ENCODE measurements around the gene MUCL3.
A peak's percentile ranks its signal among the peaks of the same experiment; 100 is the strongest.
"Not testable (repeated sequence)": the region's sequence is repeated elsewhere in the genome, so short reads cannot be mapped to it uniquely, and the experiment has no call there.

MUCL3 gene, protein sequence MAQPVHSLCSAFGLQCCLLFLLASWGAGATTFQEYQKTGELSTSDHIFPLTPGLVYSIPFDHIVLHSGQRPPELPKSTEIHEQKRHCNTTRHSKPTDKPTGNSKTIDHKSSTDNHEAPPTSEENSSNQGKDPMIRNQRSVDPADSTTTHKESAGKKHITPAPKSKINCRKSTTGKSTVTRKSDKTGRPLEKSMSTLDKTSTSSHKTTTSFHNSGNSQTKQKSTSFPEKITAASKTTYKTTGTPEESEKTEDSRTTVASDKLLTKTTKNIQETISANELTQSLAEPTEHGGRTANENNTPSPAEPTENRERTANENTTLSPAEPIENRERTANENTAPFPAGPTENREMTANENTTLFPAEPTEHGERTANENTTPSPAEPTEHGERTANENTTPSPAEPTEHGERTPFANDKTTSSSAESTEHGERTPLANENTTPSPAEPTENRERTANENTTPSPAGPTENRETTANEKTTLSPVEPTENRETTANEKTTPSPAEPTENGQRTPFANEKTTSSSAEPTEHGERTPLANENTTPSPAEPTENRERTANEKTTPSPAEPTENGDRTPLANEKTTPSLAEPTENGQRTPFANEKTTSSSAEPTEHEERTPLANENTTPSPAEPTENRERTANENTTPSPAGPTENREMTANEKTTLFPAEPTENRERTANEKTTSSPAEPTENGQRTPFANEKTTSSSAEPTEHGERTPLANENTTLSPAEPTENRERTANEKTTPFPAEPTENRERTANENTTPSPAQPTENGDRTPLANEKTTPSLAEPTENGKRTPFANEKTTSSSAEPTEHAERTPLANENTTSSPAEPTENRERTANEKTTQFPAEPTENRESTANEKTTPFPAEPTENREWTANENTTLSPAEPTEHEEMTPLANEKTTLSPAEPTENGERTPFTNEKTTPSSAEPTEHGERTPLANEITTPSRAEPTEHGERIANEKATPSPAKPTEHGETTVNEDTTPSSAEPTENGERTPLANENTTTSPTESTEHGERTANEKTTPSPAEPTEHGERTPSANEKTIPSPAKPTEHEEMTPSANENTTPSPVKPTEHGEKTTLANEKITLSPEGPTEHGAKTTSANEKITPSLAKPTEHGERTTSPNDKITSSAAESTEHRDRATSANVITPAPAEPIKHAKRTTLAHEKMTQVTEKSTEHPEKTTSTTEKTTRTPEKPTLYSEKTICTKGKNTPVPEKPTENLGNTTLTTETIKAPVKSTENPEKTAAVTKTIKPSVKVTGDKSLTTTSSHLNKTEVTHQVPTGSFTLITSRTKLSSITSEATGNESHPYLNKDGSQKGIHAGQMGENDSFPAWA (N-terminal part only)

DNA sequence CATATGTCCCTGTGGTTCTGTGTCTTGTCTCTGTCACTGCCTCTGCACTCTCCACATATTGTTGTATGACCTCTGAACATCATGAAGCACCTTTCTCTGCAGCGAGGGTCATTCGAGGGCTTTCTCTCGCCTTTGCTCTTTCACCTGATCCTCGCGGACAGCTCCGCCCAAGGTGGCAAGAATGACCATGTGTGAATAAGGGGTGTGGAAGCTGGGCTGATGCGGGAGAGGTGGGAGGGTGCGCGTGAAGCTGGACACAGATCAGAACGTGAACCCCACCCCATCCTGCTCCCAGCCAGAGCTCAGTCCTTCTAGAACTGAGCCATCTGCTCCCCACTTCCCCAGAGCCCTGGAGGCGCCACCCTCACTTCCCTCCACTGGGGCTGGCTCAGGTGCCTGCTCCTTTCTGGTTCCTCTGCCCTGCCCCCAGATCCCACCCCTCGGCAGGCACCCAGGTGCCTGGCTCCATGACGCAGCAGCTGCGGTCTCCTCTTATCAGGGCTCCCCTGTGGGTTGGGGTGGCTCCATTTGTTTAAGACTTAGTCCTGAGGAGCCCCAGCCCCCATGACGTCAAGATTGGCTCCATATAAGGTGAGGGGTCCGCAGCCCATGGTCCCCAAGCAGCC lies at the start of gene MUCL3:
TSS of gene MUCL3 (plus strand) at position 613 of the 626 bp plus-strand sequence. CDS start 27 bp downstream, outside the sequence.
- no peak for DNase-seq

DNA sequence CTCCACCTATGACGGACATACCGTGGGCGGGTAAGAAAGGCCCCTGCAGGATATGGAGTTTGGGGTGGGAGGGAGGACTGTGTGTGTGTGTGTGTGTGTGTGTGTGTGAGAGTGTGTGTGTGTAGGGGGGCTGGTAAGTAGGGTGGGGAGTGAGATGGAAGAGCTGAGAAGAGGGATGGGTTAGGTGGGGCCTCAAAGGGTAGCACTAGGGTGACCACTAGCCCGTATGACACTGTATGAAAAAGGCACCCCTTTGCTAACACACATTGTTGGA lies 49.4 kb upstream of the MUCL3 start:
- no peak for DNase-seq

DNA sequence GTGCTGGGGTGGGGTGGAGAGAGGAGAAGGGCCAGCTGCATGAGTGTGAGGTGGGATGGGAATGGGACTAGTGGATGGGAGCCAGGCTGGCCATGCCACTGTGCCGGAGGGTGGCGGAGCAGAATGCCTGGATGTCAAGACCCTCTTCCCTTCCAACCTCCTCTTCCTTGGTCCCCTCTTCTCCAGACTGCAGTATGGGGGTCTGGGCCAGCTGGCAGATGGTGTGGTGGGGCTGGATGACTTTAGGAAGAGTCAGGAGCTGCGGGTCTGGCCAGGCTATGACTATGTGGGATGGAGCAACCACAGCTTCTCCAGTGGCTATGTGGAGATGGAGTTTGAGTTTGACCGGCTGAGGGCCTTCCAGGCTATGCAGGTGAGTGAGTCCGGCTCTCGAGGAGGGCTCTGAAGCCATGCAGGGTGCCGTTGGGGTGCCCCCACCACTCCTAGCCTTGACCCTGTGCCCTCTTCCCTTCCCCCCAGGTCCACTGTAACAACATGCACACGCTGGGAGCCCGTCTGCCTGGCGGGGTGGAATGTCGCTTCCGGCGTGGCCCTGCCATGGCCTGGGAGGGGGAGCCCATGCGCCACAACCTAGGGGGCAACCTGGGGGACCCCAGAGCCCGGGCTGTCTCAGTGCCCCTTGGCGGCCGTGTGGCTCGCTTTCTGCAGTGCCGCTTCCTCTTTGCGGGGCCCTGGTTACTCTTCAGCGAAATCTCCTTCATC lies 48.8 kb upstream of the MUCL3 start:
- DNase-seq = no peak

DNA sequence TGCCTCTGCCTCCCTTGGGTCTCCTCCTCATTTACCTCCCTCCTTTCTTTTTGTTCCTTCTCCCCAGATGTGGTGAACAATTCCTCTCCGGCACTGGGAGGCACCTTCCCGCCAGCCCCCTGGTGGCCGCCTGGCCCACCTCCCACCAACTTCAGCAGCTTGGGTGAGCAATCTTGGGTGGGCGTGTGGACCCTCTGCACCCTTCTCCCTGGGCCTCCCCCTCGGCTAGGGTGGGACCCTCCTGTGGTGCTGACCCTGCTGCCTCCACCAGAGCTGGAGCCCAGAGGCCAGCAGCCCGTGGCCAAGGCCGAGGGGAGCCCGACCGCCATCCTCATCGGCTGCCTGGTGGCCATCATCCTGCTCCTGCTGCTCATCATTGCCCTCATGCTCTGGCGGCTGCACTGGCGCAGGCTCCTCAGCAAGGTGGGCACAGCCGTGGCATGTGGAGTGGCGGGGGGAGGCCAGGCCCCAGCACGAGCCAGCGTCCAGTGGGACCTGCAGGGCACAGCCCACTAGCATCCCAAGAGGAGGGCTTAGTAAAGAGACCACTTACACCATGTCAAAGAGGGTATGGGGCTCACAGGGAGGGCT lies 47.7 kb upstream of the MUCL3 start:
- no peak for DNase-seq

DNA sequence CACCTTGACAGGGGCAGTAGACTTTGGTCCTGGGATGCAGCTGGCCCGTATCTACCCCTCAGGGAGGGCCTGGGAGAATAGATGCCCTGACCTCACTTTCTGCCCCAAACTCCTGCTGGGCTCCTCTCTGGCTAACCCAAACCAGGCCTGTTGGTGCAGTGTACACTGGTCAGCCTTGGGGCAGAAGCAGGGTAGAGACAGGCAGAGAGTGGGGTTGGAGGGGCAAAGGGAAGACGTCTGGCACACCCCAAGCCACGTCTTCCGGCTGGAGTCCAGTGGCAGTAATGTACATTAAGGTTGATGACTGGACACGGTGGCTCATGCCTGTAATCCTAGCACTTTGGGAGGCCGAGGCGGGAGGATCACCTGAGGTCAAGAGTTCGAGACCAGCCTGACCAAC lies 47.1 kb upstream of the MUCL3 start:
- no peak for DNase-seq

DNA sequence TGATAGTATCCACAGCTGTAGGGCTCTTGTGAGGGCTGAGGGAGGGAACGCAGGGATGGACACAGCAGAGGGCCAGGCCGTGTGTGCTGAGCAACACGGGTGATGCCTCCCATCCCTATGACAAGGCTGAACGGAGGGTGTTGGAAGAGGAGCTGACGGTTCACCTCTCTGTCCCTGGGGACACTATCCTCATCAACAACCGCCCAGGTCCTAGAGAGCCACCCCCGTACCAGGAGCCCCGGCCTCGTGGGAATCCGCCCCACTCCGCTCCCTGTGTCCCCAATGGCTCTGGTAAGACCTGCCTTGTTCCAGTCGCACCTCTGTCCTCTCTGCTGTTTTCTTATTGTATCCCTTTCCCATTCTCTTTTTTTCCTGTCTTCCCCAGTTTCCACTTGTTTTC lies 46.4 kb upstream of the MUCL3 start:
- no peak for DNase-seq

DNA sequence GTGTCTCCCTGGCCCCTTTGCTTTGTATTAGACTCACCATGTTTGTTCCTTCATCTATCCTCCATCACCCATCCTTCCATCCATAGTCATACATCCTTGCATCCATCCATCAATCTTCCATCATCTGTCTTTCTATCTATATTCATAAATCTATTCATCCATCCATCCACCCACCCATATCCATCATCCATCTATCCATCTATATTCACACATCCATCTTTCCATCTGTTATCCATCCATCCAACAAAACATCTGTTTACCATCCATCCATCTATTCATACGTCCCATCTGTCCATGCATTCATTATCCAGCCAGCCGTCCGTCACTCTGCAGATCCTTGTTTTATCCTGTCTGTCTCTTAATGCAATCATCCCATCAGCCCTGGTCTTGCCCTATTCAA lies 45.8 kb upstream of the MUCL3 start:
- no peak for DNase-seq

DNA sequence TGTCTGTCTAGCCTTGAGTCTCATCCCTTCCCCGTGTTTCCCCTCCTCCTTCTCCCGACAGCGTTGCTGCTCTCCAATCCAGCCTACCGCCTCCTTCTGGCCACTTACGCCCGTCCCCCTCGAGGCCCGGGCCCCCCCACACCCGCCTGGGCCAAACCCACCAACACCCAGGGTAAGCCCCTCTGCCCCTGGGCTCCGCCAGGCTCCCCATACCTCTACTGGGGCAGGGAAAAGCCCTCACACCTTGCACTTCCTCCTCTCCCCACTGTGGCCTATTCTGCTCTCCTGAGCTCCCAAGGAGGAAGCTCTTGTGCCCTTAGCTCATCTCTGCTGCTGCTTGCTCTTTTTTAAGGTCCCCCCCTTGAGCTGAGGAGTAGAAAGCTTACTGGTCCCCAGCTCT lies 45.4 kb upstream of the MUCL3 start:
- no peak for DNase-seq

DNA sequence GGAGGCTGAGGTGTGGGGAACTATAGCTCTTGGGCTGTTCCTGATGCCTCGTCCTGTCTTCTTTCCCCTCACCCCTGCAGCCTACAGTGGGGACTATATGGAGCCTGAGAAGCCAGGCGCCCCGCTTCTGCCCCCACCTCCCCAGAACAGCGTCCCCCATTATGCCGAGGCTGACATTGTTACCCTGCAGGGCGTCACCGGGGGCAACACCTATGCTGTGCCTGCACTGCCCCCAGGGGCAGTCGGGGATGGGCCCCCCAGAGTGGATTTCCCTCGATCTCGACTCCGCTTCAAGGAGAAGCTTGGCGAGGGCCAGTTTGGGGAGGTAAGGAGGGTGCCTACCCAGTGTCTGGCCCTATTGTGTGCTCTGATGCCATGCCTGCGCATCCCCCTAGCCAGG lies 44.2 kb upstream of the MUCL3 start:
- DNase-seq = no peak

DNA sequence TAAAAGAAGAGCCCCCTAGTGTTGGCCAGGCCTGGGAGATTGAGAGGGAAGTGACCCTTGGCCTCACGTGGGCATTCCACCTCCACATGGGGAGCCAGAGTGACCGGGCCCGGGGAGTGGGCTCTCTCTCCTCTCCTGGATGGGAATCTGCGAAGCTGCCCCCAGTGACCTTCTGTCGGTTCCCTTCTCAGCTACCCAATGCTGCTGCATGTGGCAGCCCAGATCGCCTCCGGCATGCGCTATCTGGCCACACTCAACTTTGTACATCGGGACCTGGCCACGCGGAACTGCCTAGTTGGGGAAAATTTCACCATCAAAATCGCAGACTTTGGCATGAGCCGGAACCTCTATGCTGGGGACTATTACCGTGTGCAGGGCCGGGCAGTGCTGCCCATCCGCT lies 42.9 kb upstream of the MUCL3 start:
- no peak for DNase-seq

DNA sequence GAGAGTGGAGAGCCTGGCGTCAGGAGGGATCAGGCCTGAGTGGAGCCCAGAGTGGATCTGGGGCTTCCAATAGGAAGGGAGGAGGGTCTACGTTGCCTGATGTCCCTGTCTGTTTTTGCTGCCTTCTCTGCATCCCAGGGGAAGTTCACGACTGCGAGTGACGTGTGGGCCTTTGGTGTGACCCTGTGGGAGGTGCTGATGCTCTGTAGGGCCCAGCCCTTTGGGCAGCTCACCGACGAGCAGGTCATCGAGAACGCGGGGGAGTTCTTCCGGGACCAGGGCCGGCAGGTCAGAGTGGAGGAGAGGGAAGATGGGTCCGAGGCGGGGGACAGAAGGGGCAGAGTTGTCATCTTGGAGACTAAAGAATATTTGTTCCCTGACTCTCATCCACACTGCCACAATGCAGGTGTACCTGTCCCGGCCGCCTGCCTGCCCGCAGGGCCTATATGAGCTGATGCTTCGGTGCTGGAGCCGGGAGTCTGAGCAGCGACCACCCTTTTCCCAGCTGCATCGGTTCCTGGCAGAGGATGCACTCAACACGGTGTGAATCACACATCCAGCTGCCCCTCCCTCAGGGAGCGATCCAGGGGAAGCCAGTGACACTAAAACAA lies 41.9 kb upstream of the MUCL3 start:
- no peak for DNase-seq

DNA sequence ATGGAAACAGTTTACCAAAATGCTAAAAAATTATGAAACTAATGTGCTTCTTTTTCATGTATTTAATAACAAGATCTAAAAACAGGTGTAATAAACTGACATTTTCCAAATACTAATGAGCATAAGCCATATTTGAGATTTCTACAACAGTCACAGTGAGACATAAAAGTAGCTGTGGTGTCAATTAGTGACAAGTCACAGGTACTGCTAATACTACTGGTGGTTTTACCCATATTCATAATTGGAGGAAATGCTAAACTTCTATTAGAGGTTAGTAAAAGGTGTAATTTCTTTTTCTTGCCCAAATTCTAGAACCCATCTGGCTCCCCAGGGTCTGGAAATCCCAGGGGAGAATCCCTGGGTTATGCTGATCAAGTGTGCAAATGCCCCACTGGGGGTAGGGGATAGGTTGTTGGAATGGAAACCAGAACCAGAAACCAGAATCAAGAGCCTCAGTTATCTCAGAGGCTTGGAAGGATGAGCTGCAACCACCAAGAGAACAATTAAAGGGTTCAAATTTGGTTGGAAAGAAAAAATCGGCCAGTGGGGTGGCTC lies 39.8 kb upstream of the MUCL3 start:
- no peak for DNase-seq

DNA sequence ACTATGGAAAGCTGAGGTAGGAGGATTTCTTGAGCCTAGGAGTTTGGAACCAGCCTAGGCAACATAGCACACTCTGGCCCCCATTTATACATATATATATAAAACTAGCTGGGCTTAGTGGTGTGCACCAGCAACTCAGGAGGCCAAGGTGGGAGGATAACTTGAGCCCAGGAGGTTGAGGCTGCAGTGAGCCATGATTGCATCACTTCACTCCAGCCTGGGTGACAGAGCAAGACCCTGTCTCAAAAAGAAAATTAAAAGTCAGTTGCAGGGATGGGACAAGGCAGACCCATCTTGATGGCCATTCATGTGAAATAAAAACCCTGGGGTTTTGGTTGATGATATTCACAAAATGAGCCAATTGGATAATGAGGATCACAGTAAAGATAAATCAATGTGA lies 39.3 kb upstream of the MUCL3 start:
- no peak for DNase-seq

DNA sequence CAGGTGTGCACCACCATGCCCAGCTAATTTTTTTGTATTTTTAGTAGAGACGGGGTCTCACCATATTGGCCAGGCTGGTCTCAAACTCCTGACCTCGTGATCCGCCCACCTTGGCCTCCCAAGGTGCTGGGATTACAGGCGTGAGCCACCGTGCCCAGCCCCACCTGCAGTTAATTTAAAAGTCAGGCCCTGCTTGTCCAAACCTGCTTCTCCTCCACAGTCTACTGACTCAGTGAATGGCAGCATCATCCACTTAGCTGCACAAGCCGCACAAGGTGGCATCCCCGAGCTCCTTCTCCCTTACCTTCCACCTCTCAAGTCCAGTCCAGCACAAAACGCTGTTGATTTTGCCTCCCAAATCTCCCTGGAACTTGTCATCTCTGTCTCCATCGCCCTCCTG lies 38.6 kb upstream of the MUCL3 start:
- DNase-seq = not testable (repeated sequence)

DNA sequence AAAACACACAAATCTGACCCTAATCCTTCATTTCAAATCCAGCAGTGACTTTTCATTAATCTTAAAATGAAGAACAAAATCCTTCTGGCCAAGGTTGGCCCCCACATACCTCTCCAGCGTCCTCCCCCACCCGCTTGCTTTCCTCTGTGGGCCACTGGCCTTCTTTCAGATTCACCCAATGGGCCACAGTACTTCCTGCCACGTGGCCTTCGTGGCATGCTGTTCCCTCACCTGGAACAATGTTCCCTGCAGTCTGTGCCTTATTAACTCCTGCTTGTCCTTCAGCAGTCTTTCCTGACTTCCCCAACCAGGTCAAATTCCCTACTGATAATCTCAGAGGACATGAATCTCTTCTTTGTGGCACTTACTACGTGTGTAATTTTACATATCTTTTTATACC lies 38.1 kb upstream of the MUCL3 start:
- DNase-seq = no peak

DNA sequence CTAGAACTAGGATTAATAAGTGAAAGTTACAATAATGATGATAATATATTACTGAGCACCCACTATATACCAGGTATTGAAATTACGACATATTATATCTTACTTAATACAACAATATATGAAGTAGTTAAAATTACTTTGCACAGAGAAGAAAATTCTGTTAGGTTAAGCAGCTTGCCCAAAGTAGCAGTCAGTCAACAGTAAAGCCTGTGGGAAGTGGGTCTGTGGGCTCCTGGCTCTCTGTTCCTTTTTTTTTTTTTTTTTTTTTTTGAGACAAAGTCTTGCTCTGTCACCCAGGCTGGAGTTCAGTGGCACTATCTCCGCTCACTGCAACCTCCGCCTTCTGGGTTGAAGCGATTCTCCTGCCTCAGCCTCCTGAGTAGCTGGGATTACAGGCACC lies 37.5 kb upstream of the MUCL3 start:
- DNase-seq = no peak

DNA sequence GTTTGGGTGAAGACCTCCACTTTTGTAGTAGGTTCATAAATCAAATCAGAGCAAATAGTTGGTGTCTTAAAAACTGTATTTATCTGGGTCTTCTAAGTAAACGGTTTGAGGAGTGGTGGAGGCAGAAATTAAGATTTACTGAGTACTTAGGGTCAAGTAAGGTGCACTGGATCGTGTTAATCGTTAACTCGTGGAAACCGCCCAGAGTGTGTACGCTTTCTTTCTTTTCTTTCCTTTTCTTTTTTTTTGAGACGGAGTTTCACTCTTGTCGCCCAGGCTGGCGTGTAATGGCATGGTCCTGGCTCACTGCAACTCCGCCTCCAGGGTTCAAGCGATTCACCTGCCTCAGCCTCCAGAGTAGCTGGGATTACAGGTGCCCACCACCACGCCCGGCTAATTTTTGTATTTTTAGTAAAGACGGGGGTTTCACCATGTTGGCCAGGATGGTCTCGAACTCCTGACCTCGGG lies 33.4 kb upstream of the MUCL3 start:
- DNase-seq = not testable (repeated sequence)

DNA sequence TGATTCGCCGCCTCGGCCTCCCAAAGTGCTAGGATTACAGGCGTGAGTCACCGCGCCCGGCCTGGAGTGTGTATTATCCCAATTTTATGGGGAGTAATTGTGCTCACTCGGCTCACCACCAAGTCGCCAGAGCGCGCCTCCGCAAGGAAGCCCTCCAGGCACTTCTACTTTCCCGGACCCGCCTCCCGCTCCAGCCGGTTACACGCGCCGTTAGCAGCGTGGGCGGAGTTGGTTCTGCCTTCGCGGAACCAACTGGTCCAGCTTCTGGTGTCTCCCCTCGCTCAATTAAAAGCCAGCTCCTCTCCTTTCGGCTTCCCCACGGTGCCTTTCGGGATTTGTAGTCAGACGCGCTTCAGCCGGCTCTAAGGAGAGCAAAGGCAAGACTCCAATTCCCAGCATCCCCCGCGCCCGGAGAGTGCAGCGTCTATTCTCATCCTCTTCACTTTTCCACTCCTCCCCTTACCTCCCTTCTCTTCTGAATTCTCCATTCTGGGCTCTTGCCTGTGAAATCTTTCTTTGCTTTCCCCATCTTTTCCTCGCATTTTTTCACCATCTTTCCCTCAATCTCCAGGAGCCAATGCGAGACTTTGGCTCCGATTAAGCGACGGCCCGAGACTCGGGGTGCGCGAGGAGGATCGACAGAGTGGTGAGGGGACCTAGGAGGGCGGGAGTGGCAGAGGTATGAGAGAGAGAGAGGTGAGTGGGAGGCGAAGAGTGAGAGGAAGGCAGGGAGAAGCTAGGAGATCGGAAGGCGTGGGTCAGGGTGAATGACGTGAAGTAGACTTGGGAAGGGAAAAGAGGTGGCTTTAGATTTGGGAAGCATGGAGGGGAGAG lies 32.8 kb upstream of the MUCL3 start, which contains the start of gene GTF2H4:
TSS of gene GTF2H4 (plus strand) at position 450 of the 834 bp plus-strand sequence.
- DNase-seq = peak; percentile 100

DNA sequence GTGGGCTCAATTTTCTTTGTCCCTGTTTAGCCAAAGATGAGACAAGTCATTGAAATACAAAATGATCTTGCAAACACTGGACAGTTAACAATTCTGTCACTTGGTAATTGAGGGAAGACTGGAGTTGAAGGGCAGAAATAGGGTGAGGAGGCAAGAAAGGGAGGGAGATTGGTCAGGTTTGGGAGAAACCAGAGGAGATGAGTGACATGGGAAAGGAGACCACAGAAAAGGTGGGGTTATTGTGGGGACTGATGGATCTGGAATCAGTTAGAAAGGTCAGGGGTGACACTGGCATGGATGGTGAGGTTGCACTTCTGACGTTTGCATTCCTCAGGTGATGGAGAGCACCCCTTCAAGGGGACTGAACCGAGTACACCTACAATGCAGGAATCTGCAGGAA lies 32.1 kb upstream of the MUCL3 start:
- DNase-seq = no peak

DNA sequence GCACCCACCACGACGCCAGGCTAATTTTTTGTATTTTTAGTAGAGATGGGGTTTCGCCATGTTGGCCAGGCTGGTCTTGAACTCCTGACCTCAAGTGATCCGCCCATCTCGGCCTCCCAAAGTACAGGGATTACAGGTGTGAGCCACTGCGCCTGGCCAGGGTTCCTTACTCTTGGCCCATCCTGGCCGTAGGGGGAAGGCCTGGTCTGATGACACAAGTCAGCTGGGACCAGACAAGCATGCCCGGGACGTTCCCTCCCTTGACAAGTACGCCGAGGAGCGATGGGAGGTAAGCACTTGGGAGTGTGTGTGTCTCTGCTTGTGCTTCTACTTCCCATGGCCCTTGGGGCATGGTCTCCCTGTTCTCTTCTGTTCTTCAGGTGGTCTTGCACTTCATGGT lies 30.3 kb upstream of the MUCL3 start:
- not testable (repeated sequence) for DNase-seq

Measured in NCI-H226 (cell line).